ENCODE results near the gene PRKACG.

Gene PRKACG

DNA sequence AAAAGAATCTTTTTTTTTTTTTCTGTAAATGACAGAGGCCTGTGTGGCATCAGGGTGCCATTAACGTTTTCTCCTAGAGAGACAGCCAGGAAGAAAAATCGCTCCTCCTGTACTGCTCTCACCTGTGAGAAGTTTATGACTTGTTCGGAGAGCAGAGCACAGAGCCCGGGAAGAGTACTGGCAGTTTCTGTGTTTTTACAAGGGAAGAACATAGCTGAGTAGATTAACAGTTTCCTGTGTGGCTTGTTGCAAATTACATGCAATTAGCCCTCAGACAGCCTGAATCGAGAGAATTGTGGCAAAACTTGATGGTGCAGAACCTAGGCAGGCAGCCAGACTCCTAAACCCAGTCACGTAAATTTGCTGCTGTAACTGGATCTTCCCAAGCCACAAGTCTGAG, 32.1 kb downstream of the PRKACG start:
- no peak for DNase-seq (ENCODE audit: low spot score)

DNA sequence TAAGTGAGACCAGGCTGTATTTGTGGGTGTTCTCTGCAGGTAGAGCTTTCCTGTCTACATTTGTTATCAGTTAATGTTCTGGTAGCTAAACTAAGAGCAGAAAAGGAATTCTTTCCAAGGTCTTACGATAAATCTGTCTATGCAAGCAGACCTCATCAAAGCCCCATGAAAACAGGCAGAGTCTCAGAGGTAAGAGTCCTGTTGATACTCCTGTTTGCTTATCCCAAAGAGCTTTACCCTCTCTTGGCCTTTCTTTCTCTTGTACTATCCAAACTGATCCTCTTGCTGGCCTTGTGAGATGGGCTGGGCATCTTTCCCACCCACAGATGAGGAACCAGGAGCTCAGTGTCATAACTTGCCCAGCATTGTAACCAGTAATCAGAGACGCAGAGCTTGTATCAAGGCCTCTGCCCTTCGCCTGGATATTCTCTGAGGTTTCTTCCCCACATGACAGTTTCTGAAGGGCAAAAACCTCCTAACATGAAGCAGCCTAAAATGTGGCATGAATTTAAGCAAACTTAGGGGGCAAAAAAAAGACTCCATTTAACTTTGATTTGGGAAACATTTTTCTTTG, 33.5 kb downstream of the PRKACG start:
- DNase-seq (ENCODE audit: low spot score) = no peak

DNA sequence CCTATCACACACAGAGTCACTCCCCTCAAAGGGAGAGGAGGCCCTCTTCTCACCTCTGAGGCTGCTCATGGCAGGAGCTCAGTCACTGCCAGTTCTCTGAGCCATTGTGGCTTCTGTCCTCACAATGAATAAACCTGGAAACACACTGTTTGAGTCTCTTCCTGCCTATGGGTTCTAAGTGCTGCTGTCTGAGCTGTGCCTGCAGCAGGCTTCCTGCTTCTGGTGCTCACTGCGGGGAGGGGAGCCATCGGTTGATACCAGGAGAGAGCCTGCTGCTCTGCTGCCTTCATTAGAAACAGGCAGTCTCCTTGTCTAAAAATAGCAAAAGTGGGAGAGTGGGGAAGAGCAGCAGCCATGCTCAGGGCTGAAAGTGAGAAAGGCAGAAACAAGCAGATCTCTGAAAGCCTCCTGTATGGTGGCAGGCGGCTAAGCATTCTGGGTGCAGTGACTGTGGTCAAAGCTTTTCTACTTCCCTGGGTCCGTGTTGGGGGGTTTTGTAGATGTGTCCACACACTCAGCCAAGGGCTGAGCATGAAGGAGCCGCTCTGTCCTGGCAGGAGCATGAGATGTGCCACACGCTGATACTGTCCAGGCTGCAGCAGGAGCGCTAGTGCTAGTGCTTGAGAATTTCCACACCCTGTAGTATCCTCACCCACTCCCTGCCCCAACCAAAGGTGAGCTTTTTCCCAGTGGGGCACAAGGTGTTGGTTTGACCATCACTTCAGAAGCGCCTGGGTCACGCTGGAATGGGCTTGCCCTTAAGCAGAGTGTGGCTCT, 34.2 kb downstream of the PRKACG start:
- no peak for DNase-seq (ENCODE audit: low spot score)

DNA sequence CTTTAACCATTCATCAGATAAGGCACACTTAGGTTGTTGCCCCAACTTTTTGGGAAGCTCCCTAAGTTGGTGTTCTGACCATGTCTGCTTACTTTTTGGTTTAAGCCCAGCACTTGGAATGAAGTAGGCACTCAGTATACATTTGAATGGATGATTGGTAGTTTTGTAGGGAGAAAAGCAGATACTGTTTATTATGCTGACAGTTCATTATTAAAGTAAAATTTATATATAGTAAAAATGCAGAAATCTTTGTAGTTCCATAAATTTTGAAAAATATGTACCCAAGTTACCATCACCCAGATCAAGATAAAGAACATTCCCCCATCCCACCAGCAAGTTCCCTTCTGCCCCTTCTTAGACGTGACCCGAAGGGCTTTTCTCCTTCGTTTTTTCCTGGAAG, 35.4 kb downstream of the PRKACG start:
- no peak for DNase-seq (ENCODE audit: low spot score)

DNA sequence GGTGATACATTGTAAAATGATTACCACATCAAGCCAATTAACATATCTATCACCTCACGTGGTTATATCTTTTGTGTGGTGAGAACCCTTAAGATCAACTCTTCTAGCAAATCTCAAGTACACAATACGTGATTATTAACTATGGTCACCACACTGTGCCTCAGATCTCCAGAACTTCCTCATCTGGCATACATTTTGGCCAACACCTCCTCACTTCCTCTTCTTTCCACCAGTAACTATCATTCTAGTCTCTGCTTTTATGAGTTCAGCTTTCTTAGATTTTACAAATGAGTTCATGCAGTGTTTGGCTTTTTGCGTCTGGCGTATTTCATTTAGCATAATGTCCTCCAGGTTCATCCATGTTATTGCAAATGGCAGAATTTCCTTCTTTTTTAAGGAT, 35.8 kb downstream of the PRKACG start:
- DNase-seq (ENCODE audit: low spot score) = no peak

- no peak for DNase-seq (ENCODE audit: low spot score)
Measured at GRCh38 chr9:68975365-68976043, 38.4 kb downstream of the PRKACG start.

DNA sequence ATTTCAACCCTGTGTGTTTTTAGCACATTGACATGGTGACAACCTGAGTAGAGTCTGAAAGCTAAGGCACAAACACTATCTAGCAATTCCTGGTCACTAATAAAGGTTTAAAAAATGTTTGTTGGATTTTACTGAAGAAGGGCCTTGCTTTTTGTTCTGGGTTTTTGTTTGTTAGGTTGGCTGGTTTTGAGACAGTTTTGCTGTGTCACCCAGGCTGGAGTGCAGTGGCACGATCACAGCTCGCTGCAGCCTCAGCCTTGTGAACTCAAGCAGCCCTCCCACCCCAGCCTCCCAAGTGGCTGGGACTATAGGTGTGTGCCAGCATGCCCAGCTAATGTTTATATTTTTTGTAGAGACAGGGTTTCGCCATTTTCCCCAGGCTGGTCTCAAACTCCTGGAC, 39.0 kb downstream of the PRKACG start:
- no peak for DNase-seq (ENCODE audit: low spot score)

- DNase-seq (ENCODE audit: low spot score) = no peak
Measured at GRCh38 chr9:68974431-68974830, 39.5 kb downstream of the PRKACG start.

DNA sequence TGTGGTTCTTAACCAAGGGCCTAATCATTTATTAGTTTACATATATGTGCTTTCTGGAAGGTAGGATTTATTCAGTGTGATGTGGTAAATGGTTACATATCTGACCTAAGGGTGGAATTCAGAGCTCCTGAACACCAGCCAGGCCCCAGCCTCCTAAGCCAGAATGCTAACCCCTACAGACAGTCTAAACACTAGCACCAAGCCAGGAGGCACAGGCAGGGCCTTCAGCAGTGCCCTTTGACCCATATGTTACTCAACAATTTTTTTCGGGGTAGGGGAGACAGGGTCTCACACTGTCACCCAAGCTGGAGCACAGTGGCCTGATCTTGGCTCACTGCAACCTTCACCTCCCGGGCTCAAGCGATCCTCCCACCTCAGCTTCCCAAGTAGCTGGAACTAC, 40.3 kb downstream of the PRKACG start:
- DNase-seq (ENCODE audit: low spot score) = no peak

DNA sequence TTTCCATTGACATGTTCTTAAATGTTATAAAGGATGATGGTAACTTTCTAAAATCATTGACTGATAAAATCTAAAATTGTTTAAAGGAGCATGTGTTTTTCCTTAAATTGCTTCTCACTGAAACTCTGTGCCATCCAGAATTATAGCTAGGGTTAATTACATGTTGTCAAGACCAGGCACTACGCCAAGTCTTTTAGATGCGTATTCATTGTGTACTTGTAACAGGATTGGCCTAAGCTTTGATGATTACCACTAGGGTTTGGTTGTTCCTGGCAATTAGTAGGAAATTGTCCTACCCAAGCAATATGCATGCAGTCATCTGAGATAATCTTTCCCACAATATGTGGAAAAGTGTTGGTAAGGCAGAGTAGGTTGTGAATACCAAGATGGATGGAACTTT, 43.8 kb downstream of the PRKACG start:
- DNase-seq (ENCODE audit: low spot score) = no peak

GRCh38 chr9:68969538-68969937, 44.4 kb downstream of the PRKACG start:
- DNase-seq (ENCODE audit: low spot score) = no peak

GRCh38 chr9:68967800-68968199, 46.1 kb downstream of the PRKACG start:
- no peak for DNase-seq (ENCODE audit: low spot score)

DNA sequence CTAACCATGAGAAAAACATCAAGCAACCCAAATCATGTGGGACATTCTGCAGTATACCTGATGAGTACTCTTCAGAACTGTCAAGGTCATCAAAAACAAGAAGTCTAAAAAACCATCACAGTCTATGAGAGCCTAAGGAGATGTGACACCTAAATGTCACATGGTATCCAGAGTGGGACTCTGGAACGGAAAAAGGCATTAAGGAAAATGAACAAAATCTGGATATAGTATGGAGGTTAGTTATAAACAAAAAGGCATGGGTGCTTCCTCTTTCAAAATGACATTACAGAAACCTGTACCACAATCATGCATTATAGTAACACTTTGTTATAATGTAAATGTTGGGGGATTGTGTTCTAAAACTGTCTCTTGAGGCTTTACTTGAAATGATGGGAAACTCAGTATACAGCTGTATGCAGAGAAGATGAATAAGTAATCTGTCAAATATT, 47.4 kb downstream of the PRKACG start:
- DNase-seq (ENCODE audit: low spot score) = no peak

DNA sequence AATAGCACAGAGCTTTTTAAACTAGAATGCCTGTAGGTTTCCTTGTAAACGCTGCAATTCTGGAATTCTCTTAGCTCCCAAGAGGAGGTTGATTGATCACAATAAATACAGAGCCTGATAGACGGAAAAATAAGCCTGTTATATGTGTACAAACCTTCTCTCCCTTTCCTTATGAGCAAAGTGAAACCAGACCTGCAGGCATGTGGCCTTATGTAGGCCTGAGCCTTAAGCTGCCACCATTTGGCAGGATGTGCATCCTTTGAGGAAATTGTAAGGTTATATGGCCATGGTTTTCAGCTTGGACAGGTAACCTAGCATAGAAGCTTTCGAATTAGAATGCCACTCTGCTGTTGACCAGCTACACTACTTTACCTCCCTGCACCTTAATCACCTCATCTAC, 49.1 kb downstream of the PRKACG start:
- no peak for DNase-seq (ENCODE audit: low spot score)

GRCh38 chr9:68964102-68964541, 49.8 kb downstream of the PRKACG start:
- DNase-seq (ENCODE audit: low spot score) = no peak

- DNase-seq (ENCODE audit: low spot score) = no peak
Measured at GRCh38 chr9:68963416-68963815, 50.5 kb downstream of the PRKACG start.

Data from D341Med (cell line).